H1 (cell line): ENCODE measurements around the gene SYTL2. TPM values are rescaled to one million over a fixed set of nuclear protein-coding genes. Genes with fewer than 3 reads are reported as not detected.

ENCODE experiments used
- CTCF ChIA-PET: fragments of 300-600 bp; sonication (Branson Sonifier 250); formaldehyde crosslinking; loops from one replicate; lab custom pipeline; 2021; ENCODE audit not compliant: partially characterized antibody; lab: Charles Lee
- POLR2A ChIA-PET: fragments of 300-600 bp; sonication (Branson Sonifier 250); formaldehyde crosslinking; loops from one replicate; lab custom pipeline; 2021; ENCODE audit warnings: inconsistent platforms; ENCODE audit not compliant: partially characterized antibody; lab: Charles Lee
- DNase-seq, 2 experiments: peaks; one replicate each; pipeline versions ENCODE4 v3.0.0 to v3.0.0-alpha.2; 2010 to 2022; ENCODE audit warnings: low spot score in 2 of 2, low read depth in 1 of 2, mixed read lengths in 1 of 2
- FAIRE-seq: peaks from 2 replicates; lab custom pipeline; 2011; peaks lifted over from hg19 to GRCh38; lab: Jason Lieb, UNC
- H2AFZ ChIP-seq: 2 replicates; pipeline ENCODE4 v1.8.1; 2012; ENCODE audit warnings: low read length, inconsistent platforms
- H2AK5ac ChIP-seq: 2 replicates; pipeline ENCODE4 v1.6.1; 2013; ENCODE audit warnings: low read depth, low read length
- H2BK120ac ChIP-seq: replicated peaks from 2 replicates; pipeline ENCODE3; 2013; ENCODE audit warnings: low read depth, low read length, inconsistent platforms
- H2BK12ac ChIP-seq: 2 replicates; pipeline ENCODE4 v1.6.1; 2013; ENCODE audit warnings: low read depth, low read length
- H2BK15ac ChIP-seq: 2 replicates; pipeline ENCODE4 v1.6.1; 2013; ENCODE audit warnings: low read length
- H2BK20ac ChIP-seq: 2 replicates; pipeline ENCODE4 v1.6.1; 2013; ENCODE audit warnings: low read length
- H2BK5ac ChIP-seq: 2 replicates; pipeline ENCODE4 v1.6.1; 2013; ENCODE audit warnings: low read depth, low read length
- H3K14ac ChIP-seq: 2 replicates; pipeline ENCODE4 v1.6.1; 2013; ENCODE audit warnings: inconsistent platforms; ENCODE audit not compliant: insufficient read length
- H3K18ac ChIP-seq: 2 replicates; pipeline ENCODE4 v1.6.1; 2013; ENCODE audit warnings: low read length; ENCODE audit errors: extremely low read depth
- H3K23ac ChIP-seq: 2 replicates; pipeline ENCODE4 v1.6.1; 2013; ENCODE audit warnings: inconsistent platforms; ENCODE audit not compliant: insufficient read length
- H3K23me2 ChIP-seq: 2 replicates; pipeline ENCODE4 v1.6.1; 2013; ENCODE audit warnings: low read depth, low read length
- H3K27ac ChIP-seq: 2 replicates; pipeline ENCODE4 v1.6.1; 2011; ENCODE audit warnings: low read depth, low read length, inconsistent platforms
- H3K27me3 ChIP-seq, 4 experiments: replicated peaks in 1 of 4; 1 replicate in 1 of 4; 2 replicates in 3 of 4; pipeline versions ENCODE4 v1.6.1 to v1.8.1; 2011 to 2013; ENCODE audit warnings: low read length in 3 of 4, mild to moderate bottlenecking in 3 of 4, inconsistent platforms in 2 of 4, mixed read lengths in 2 of 4, moderate library complexity in 1 of 4; ENCODE audit not compliant: control insufficient read depth in 3 of 4, insufficient read depth in 3 of 4; ENCODE audit errors: extremely low read depth in 1 of 4
- H3K36me3 ChIP-seq, 4 experiments: 2 replicates each; pipeline versions ENCODE4 v1.6.1 to v1.8.1; 2011 to 2013; ENCODE audit warnings: mild to moderate bottlenecking in 4 of 4, low read length in 3 of 4, moderate library complexity in 2 of 4, control low read depth in 1 of 4, inconsistent platforms in 1 of 4; ENCODE audit not compliant: insufficient read depth in 4 of 4, control insufficient read depth in 2 of 4
- H3K4ac ChIP-seq: replicated peaks from 2 replicates; pipeline ENCODE3; 2013; ENCODE audit warnings: low read length, low read depth, mixed read lengths, inconsistent platforms; ENCODE audit not compliant: insufficient read length
- H3K4me1 ChIP-seq, 4 experiments: replicated peaks in 1 of 4; 1 replicate in 1 of 4; 2 replicates in 3 of 4; pipeline versions ENCODE4 v1.6.1 to v1.8.1; 2011 to 2013; ENCODE audit warnings: low read length in 3 of 4, inconsistent platforms in 2 of 4, mixed read lengths in 1 of 4; ENCODE audit not compliant: insufficient read depth in 4 of 4, control insufficient read depth in 3 of 4
- H3K4me2 ChIP-seq, 2 experiments: 2 replicates each; pipeline versions ENCODE4 v1.6.1 to v1.8.1; 2011 to 2013; ENCODE audit warnings: low read depth in 2 of 2, low read length in 2 of 2, control low read depth in 1 of 2, inconsistent platforms in 1 of 2, mild to moderate bottlenecking in 1 of 2; ENCODE audit not compliant: insufficient read depth in 1 of 2
- H3K4me3 ChIP-seq, 4 experiments: fragments of 200-600, 300-600 bp in 1 of 4; sonication (generic), shearing (Covaris generic), sonication (Bioruptor Twin) in 1 of 4; 2 replicates each; pipeline versions ENCODE4 v1.5.1 to v1.8.1; 2011 to 2016; ENCODE audit warnings: low read length in 4 of 4, low read depth in 3 of 4, control low read depth in 2 of 4, inconsistent platforms in 2 of 4, mild to moderate bottlenecking in 2 of 4, mixed read lengths in 1 of 4, moderate library complexity in 1 of 4; ENCODE audit not compliant: insufficient read depth in 2 of 4; ENCODE audit errors: extremely low read depth in 1 of 4
- H3K56ac ChIP-seq: replicated peaks from 2 replicates; pipeline ENCODE3; 2013; ENCODE audit warnings: low read depth, mild to moderate bottlenecking, mixed read lengths, low read length, inconsistent platforms; ENCODE audit not compliant: insufficient read length
- H3K79me1 ChIP-seq: 2 replicates; pipeline ENCODE4 v1.6.1; 2013; ENCODE audit warnings: low read depth, low read length, control low read depth
- H3K79me2 ChIP-seq, 2 experiments: 2 replicates each; pipeline versions ENCODE4 v1.6.1 to v1.8.1; 2012 to 2013; ENCODE audit warnings: low read length in 2 of 2, mild to moderate bottlenecking in 2 of 2, inconsistent platforms in 1 of 2; ENCODE audit not compliant: insufficient read depth in 2 of 2, control insufficient read depth in 1 of 2
- H3K9ac ChIP-seq, 4 experiments: replicated peaks in 1 of 4; 1 replicate in 1 of 4; 2 replicates in 3 of 4; pipeline versions ENCODE4 v1.6.1 to v1.8.1; 2011 to 2013; ENCODE audit warnings: low read depth in 3 of 4, low read length in 3 of 4, control low read depth in 2 of 4, mild to moderate bottlenecking in 2 of 4, moderate library complexity in 2 of 4, inconsistent platforms in 1 of 4; ENCODE audit errors: extremely low read depth in 1 of 4
- H3K9me3 ChIP-seq, 2 experiments: 2 replicates each; pipeline versions ENCODE4 v1.6.1 to v1.8.1; 2012 to 2013; ENCODE audit warnings: mild to moderate bottlenecking in 2 of 2, moderate library complexity in 2 of 2, control low read depth in 1 of 2, inconsistent platforms in 1 of 2, low read depth in 1 of 2, low read length in 1 of 2, mixed read lengths in 1 of 2; ENCODE audit not compliant: insufficient read depth in 2 of 2
- H4K20me1 ChIP-seq, 2 experiments: replicated peaks in 1 of 2; 2 replicates each; pipeline versions ENCODE3 to v1.8.1; 2011 to 2013; ENCODE audit warnings: inconsistent platforms in 2 of 2, low read length in 2 of 2, mild to moderate bottlenecking in 1 of 2; ENCODE audit not compliant: insufficient read depth in 2 of 2, control insufficient read depth in 1 of 2
- H4K5ac ChIP-seq: 2 replicates; pipeline ENCODE4 v1.6.1; 2013; ENCODE audit warnings: low read length, low read depth, mixed read lengths, inconsistent platforms; ENCODE audit not compliant: insufficient read length
- H4K8ac ChIP-seq: 2 replicates; pipeline ENCODE4 v1.8.0; 2013; ENCODE audit warnings: mild to moderate bottlenecking, moderate library complexity, low read length, inconsistent platforms; ENCODE audit not compliant: insufficient read depth; ENCODE audit errors: extremely low read depth
- H4K91ac ChIP-seq: replicated peaks from 2 replicates; pipeline ENCODE3; 2013; ENCODE audit warnings: low read length, mixed read lengths, inconsistent platforms; ENCODE audit not compliant: insufficient read length
- BACH1 ChIP-seq: IDR thresholded peaks from 2 replicates; pipeline ENCODE4 v1.6.1; 2012; ENCODE audit warnings: low read length, improper control_type of control experiment
- FOSL1 ChIP-seq: IDR thresholded peaks from 2 replicates; pipeline ENCODE4 v1.6.1; 2011; ENCODE audit warnings: mild to moderate bottlenecking, low read depth, low read length, moderate library complexity; ENCODE audit not compliant: insufficient read depth
- POLR2A ChIP-seq, 2 experiments: IDR thresholded peaks; 1 replicate in 1 of 2; 2 replicates in 1 of 2; pipeline ENCODE4 v1.6.1; 2011; ENCODE audit warnings: low read depth in 2 of 2, low read length in 2 of 2, mild to moderate bottlenecking in 2 of 2; ENCODE audit errors: control extremely low read depth in 1 of 2
- POLR2AphosphoS5 ChIP-seq: IDR thresholded peaks from 2 replicates; pipeline ENCODE4 v1.6.1; 2011; ENCODE audit warnings: low read depth, low read length
- SAP30 ChIP-seq: fragments of 300-600 bp; sonication (generic); IDR thresholded peaks from 2 replicates; pipeline ENCODE4 v1.7.1; 2012; ENCODE audit warnings: low read length, moderate library complexity, mild to moderate bottlenecking, inconsistent platforms; ENCODE audit not compliant: insufficient read depth, insufficient replicate concordance
- SIRT6 ChIP-seq: IDR thresholded peaks from one replicate; pipeline ENCODE4 v1.7.1; 2012; ENCODE audit warnings: low read length, inconsistent platforms
- SP2 ChIP-seq: IDR thresholded peaks from 2 replicates; pipeline ENCODE4 v1.6.1; 2012; ENCODE audit warnings: mild to moderate bottlenecking, low read length, inconsistent platforms
- WGBS, 2 experiments: shearing (Covaris generic) in 1 of 2; methylation state at CpG; one replicate each; pipeline versions ENCODE4 v1.1.6 to v1.1.7; 2013 to 2015; ENCODE audit warnings: low lambda C conversion rate in 2 of 2, mixed read lengths in 2 of 2, inconsistent platforms in 1 of 2, low coverage in 1 of 2, missing lambda C conversion rate in 1 of 2; ENCODE audit not compliant: insufficient replicate concordance in 2 of 2, insufficient coverage in 1 of 2, insufficient read length in 1 of 2; ENCODE audit errors: extremely low coverage in 1 of 2, missing lambda C conversion rate in 1 of 2; 5-methylcytosine and 5-hydroxymethylcytosine counted together
- polyA plus RNA-seq, 7 experiments: library from polyadenylated mRNA; depleted of rRNA in 3 of 7; stranded (reverse) in 5 of 7; unstranded in 2 of 7; fragments of >200 nt in 5 of 7; fragments of 200-250 nt in 2 of 7; gene quantifications; 1 replicate in 5 of 7; 2 replicates in 1 of 7; 4 replicates in 1 of 7; pipeline versions ENCODE4 v1.2.1 to v1.2.3, GENCODE V29; 2011 to 2013; ENCODE audit warnings: missing spikeins in 2 of 7, mixed read lengths in 2 of 7
- total RNA-seq: library from RNA; stranded (reverse); fragmentation: NEBNext Ultra II Directional; extraction: Animal tissue kit (Norgen Biotek cat#: 25700); gene quantifications from 2 replicates; pipeline ENCODE4 v1.2.1, GENCODE V29; 2021
- TF ChIP-seq, protein P1 (sequence below): IDR thresholded peaks from 2 replicates; pipeline ENCODE4 v1.6.1; 2012; ENCODE audit warnings: inconsistent platforms

Gene SYTL2
- total and polyA plus RNA-seq, 2 of the 8 experiments (the other 6 are each of a cell fraction or from before 2014, with no cell fraction given): 1.3 to 9.1 TPM

- Histone ChIP-seq H2BK12ac (no peak overlapping the region), H4K8ac (no peak overlapping the region), H3K4me3 (no peak overlapping the region), H2AK5ac (no peak overlapping the region), H3K14ac (no peak overlapping the region), H3K4me2 (no peak overlapping the region), H3K9ac (no peak overlapping the region), H3K9me3 (no peaks in the 10 kb centered on the region), H3K79me2 (no peaks in the 10 kb centered on the region), H4K5ac (no peak overlapping the region), H3K36me3 (no peaks in the 10 kb centered on the region), H2BK120ac (no peak overlapping the region), H3K18ac (no peak overlapping the region), H3K79me1 (no peaks in the 10 kb centered on the region), H3K4ac (no peak overlapping the region), H3K27me3 (no peaks in the 10 kb centered on the region), H3K23me2 (no peaks in the 10 kb centered on the region), H4K91ac (no peak overlapping the region), H3K4me1 (no peaks in the 10 kb centered on the region), H3K27ac (no peak overlapping the region), H3K56ac (no peak overlapping the region), H2BK5ac (no peak overlapping the region), H2BK15ac (no peak overlapping the region), H4K20me1 (no peaks in the 10 kb centered on the region), H2AFZ (no peak overlapping the region), H3K23ac (no peak overlapping the region), H2BK20ac (no peak overlapping the region)
- DNase-seq: no peak
- no peak for FAIRE-seq
- POLR2A ChIA-PET: no interaction called here
- 89% methylated on average over 2 of the region's 2 CpGs; no CpG with 5 or more reads in 1 of the 2 experiments for WGBS, 2 experiments
- CTCF ChIA-PET: interaction anchor here (1.3 to 1.4 kb wide), 2 partner anchors 11 to 104 kb away, joined by 3 read pairs; no protein-coding TSS in a partner anchor
- no peak for TF ChIP-seq SAP30
- TF ChIP-seq, protein P1, sequence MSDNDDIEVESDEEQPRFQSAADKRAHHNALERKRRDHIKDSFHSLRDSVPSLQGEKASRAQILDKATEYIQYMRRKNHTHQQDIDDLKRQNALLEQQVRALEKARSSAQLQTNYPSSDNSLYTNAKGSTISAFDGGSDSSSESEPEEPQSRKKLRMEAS: no peak
- no peak for TF ChIP-seq FOSL1
- no peak for TF ChIP-seq SIRT6
- no peak for TF ChIP-seq BACH1
- TF ChIP-seq POLR2A (IDR thresholded peaks at IDR 0.05; ENCODE audit: control extremely low read depth in 1 of 2, low read depth in 2 of 2, low read length in 2 of 2): no peak
- TF ChIP-seq POLR2AphosphoS5: no peak
- no peak for TF ChIP-seq SP2
Observed at GRCh38 chr11:85799142-85799541, 11.8 kb downstream of the SYTL2 start.
